Natural killer cell (primary cell): ENCODE results near the gene CSNK2A3. TPM values are rescaled to one million over a fixed set of nuclear protein-coding genes. Genes with fewer than 3 reads are reported as not detected.

Source experiments
- ATAC-seq, 3 donors: fragments of 150-1000 bp in 2 of 3; fragments of 200-7000 bp in 1 of 3; cut with Tn5 transposase; 1 replicate in 1 of 3; 2 replicates in 2 of 3; pipeline ENCODE4 v1.10.0; 2021; ENCODE audit warnings: mild to moderate bottlenecking in 2 of 3, moderate library complexity in 2 of 3
- DNase-seq, 2 donors: peaks; one replicate each; pipeline versions ENCODE4 v3.0.0 to v3.0.0-alpha.2; 2013 to 2021; ENCODE audit warnings: mixed read lengths in 1 of 2
- H3K27ac ChIP-seq: one replicate; pipeline ENCODE4 v1.5.1; 2013; ENCODE audit warnings: mild to moderate bottlenecking, low read length
- H3K27me3 ChIP-seq: one replicate; pipeline ENCODE4 v1.6.1; 2013; ENCODE audit warnings: low read length; ENCODE audit not compliant: control insufficient read depth, insufficient read depth
- H3K36me3 ChIP-seq: one replicate; pipeline ENCODE4 v1.6.1; 2013; ENCODE audit warnings: low read length; ENCODE audit not compliant: control insufficient read depth, insufficient read depth
- H3K4me1 ChIP-seq: one replicate; pipeline ENCODE4 v1.6.1; 2013; ENCODE audit warnings: low read length; ENCODE audit not compliant: control insufficient read depth, insufficient read depth
- H3K4me3 ChIP-seq: one replicate; pipeline ENCODE4 v1.5.1; 2013; ENCODE audit warnings: low read length
- H3K9me3 ChIP-seq: one replicate; pipeline ENCODE4 v1.6.1; 2013; ENCODE audit warnings: low read length; ENCODE audit not compliant: control insufficient read depth, insufficient read depth
- H3K27ac Mint-ChIP-seq, 2 donors: one replicate each; pipeline ENCODE4 v1.8.0; 2022; ENCODE audit warnings: mild to moderate bottlenecking in 2 of 2, mixed read lengths in 2 of 2, moderate library complexity in 1 of 2
- H3K27me3 Mint-ChIP-seq, 2 donors: one replicate each; pipeline ENCODE4 v1.8.0; 2022; ENCODE audit warnings: low read depth in 2 of 2, mixed read lengths in 2 of 2
- H3K36me3 Mint-ChIP-seq: one replicate; pipeline ENCODE4 v1.8.0; 2022; ENCODE audit warnings: mixed read lengths
- H3K4me1 Mint-ChIP-seq, 2 donors: one replicate each; pipeline ENCODE4 v1.8.0; 2022; ENCODE audit warnings: mixed read lengths in 2 of 2
- H3K4me3 Mint-ChIP-seq: one replicate; pipeline ENCODE4 v1.8.0; 2022; ENCODE audit warnings: mild to moderate bottlenecking, moderate library complexity, mixed read lengths
- H3K9me3 Mint-ChIP-seq, 2 donors: one replicate each; pipeline ENCODE4 v1.8.0; 2022; ENCODE audit warnings: mixed read lengths in 2 of 2
- CTCF ChIP-seq: fragments of 200-600 bp; IDR thresholded peaks from one replicate; pipeline ENCODE4 v1.8.0; 2022; ENCODE audit warnings: antibody characterized with exemption
- WGBS: methylation state at CpG from one replicate; pipeline ENCODE4 v1.1.7; 2013; ENCODE audit warnings: missing lambda C conversion rate; ENCODE audit not compliant: insufficient coverage; 5-methylcytosine and 5-hydroxymethylcytosine counted together
- intact Hi-C: fragments of 100-400 bp; cut with micrococcal nuclease; formaldehyde crosslinking; loops from one replicate; pipeline ENCODE4 v1.14.2; 2022
- total RNA-seq, 4 donors: library from RNA; stranded (reverse); fragments of 120-200 nt in 1 of 4; gene quantifications; one replicate each; pipeline versions ENCODE4 v1.2.3 to v1.2.4, GENCODE V29; 2013 to 2022

CSNK2A3 gene
- total RNA-seq, 3 donors from 2014 or later (not counting 1 experiment from before 2014, with no cell fraction given) = 0.33 to 1.1 TPM; not detected in 1

GRCh38 chr11:11324090-11324489 lies 29.0 kb downstream of the CSNK2A3 start:
- Mint-ChIP-seq H3K9me3 (no peaks in the 10 kb centered on the region), H3K4me1 (no peaks in the 10 kb centered on the region), H3K27me3 (peaks cover 0 to 12% of the 10 kb centered on the region in 2 donors), H3K4me3 (no peak overlapping the region), H3K27ac (no peak overlapping the region), H3K36me3 (no peaks in the 10 kb centered on the region)
- no peaks in the 10 kb centered on the region for H3K4me1 ChIP-seq
- no peaks in the 10 kb centered on the region for H3K9me3 ChIP-seq
- H3K27me3 ChIP-seq = no peaks in the 10 kb centered on the region
- ATAC-seq (no peak), DNase-seq (no peak)
- intact Hi-C loops = no loop called here
- no CpG with 5 or more reads among the region's 1 CpG for WGBS
- H3K36me3 ChIP-seq = no peaks in the 10 kb centered on the region
- no peak overlapping the region for H3K4me3 ChIP-seq
- H3K27ac ChIP-seq = no peak overlapping the region
- TF ChIP-seq CTCF = no peak

GRCh38 chr11:11322101-11322500 lies 30.9 kb downstream of the CSNK2A3 start:
- Mint-ChIP-seq H3K4me3 (no peak overlapping the region), H3K4me1 (no peaks in the 10 kb centered on the region), H3K9me3 (no peaks in the 10 kb centered on the region), H3K27me3 (peaks cover 0 to 12% of the 10 kb centered on the region in 2 donors), H3K36me3 (no peaks in the 10 kb centered on the region), H3K27ac (no peak overlapping the region)
- H3K4me1 ChIP-seq = no peaks in the 10 kb centered on the region
- H3K27ac ChIP-seq = no peak overlapping the region
- TF ChIP-seq CTCF = no peak
- no peaks in the 10 kb centered on the region for H3K27me3 ChIP-seq
- intact Hi-C loops = no loop called here
- H3K4me3 ChIP-seq = no peak overlapping the region
- H3K9me3 ChIP-seq = no peaks in the 10 kb centered on the region
- DNase-seq (no peak), ATAC-seq (no peak)
- H3K36me3 ChIP-seq = no peaks in the 10 kb centered on the region

GRCh38 chr11:11320825-11321224 lies 32.2 kb downstream of the CSNK2A3 start:
- H3K27ac Mint-ChIP-seq = no peak overlapping the region
- Histone ChIP-seq H3K4me1 (no peaks in the 10 kb centered on the region), H3K27me3 (no peaks in the 10 kb centered on the region), H3K36me3 (no peaks in the 10 kb centered on the region), H3K27ac (no peak overlapping the region), H3K4me3 (no peak overlapping the region), H3K9me3 (no peaks in the 10 kb centered on the region)
- no peak for TF ChIP-seq CTCF
- ATAC-seq = no peak
- H3K4me1 Mint-ChIP-seq = no peaks in the 10 kb centered on the region
- intact Hi-C loops = no loop called here
- no peak for DNase-seq
- no peak overlapping the region for H3K4me3 Mint-ChIP-seq
- WGBS = 84% methylated on average over 2 of the region's 2 CpGs
- H3K27me3 Mint-ChIP-seq = peaks cover 0 to 12% of the 10 kb centered on the region in 2 donors
- no peaks in the 10 kb centered on the region for H3K36me3 Mint-ChIP-seq
- no peaks in the 10 kb centered on the region for H3K9me3 Mint-ChIP-seq

GRCh38 chr11:11318961-11319360 lies 34.1 kb downstream of the CSNK2A3 start:
- TF ChIP-seq CTCF = no peak
- WGBS = 20% methylated on average over 4 of the region's 4 CpGs
- Histone ChIP-seq H3K27ac (no peak overlapping the region), H3K9me3 (no peaks in the 10 kb centered on the region), H3K4me1 (no peaks in the 10 kb centered on the region), H3K36me3 (no peaks in the 10 kb centered on the region), H3K27me3 (no peaks in the 10 kb centered on the region), H3K4me3 (no peak overlapping the region)
- peaks cover 0 to 12% of the 10 kb centered on the region in 2 donors for H3K27me3 Mint-ChIP-seq
- H3K9me3 Mint-ChIP-seq = no peaks in the 10 kb centered on the region
- intact Hi-C loops = no loop called here
- H3K4me1 Mint-ChIP-seq = no peaks in the 10 kb centered on the region
- H3K36me3 Mint-ChIP-seq = no peaks in the 10 kb centered on the region
- ATAC-seq (no peak), DNase-seq (no peak)
- no peak overlapping the region for H3K27ac Mint-ChIP-seq
- no peak overlapping the region for H3K4me3 Mint-ChIP-seq
